GM10266 (cell line): ENCODE measurements around the gene DUS1L.

Source experiments
- DNase-seq: peaks from one replicate; pipeline ENCODE4 v3.0.0; 2012; ENCODE audit errors: extremely low spot score
- CTCF ChIP-seq: IDR thresholded peaks from 2 replicates; pipeline ENCODE4 v1.5.1; 2012; ENCODE audit warnings: mild to moderate bottlenecking, low read depth; ENCODE audit not compliant: control insufficient read depth, insufficient read depth; ENCODE audit errors: missing control alignments

The DUS1L gene

DNA sequence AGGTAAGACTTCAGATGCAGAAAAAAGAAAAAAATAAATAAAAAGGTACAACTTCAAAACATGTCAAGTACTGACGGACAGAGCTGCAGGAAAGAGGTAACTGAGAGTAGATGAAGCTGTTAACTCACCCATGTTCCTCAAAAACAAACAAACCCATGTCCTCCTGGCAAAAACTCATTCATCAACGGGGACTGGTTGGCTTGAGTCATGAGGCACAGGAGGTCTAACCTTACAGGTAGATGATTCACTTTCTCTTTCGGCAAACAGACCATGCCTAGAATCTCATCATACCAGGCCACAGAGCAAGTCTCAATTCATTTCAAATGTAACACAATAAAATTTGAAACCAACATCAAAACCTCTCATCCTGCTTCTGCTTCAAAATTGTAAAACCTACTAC is 44.7 kb upstream of the DUS1L start:
- no peak for TF ChIP-seq CTCF
- no peak for DNase-seq

DNA sequence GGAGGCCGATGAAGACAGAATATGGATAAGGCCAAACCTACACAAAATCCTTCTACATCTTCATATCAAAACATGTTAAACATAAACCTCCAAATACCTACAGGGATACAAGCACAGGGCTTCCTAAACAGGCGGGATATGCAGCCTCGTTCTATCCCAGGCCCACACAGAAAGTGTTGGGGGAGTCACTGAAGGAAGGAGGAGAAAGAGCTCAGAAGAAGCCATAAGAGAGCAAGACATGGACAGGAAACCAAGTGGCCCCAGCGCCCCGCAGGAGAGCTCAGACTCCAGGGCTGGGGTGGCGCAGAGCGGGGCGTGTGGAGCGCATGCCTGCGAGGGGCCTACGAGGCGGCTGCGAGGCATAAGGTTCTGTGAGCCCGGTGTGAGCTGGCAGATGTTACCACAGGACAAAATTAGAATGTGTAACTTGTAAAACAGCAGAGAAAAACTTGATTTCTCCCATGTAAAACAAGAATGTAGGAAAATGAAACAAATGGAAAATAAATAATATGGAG is 43.4 kb upstream of the DUS1L start:
- TF ChIP-seq CTCF = no peak
- no peak for DNase-seq

GRCh38 chr17:82108496-82108945 is 42.9 kb upstream of the DUS1L start:
- no peak for DNase-seq

DNA sequence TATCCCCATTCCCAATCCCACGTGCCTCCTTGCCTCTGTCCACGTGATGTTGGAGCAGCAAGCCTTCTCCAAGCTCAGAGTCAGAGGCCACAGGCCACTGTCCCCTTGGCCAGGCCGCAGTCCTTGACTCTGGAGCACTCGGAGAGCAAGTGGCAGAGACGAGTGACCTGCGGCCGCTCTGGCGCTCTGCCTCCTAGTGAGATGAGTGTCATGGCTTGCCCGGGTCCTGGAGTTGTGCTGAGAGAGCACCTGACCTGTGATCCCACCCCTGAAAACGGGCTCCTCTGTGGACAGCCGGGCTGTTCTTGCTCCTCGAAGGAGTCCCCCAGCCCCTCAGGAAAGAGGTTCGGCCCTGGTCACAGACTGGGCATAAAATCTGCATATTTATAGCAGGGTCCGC is 42.4 kb upstream of the DUS1L start:
- no peak for TF ChIP-seq CTCF
- no peak for DNase-seq

More at GRCh38 chr17:82108496-82108945, 42.9 kb upstream of the DUS1L start:
- TF ChIP-seq CTCF = no peak

DNA sequence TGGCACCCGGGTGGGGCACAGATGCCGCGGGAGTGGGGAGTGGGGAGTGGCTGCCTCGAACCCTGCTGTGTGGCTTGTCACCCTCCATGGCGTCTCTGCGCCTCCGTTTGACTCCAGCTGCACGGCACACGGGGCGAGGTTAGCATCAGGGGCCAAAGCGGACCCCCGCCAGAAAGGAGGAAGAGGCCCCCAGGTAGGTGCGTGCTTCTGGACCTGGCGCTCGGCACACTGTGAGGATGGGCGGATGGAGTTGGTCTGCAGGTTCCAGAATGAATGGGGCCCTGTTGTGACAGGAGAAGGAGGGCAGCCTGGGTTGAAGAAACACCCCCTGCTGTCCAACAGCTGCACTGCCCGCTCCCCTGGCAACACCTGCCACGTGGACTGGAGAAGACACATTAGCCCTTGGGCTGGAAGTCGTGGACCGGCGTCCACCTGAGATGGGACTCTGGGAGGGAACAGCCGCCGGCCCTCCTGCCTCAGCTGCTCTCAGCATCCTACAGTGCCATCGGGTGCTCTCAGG is 41.8 kb upstream of the DUS1L start:
- DNase-seq = peak; percentile 51
- TF ChIP-seq CTCF = peak; percentile 39

- DNase-seq = peak; percentile 55
- TF ChIP-seq CTCF = no peak
Observed at GRCh38 chr17:82106688-82107305, 41.2 kb upstream of the DUS1L start.
